ENCODE data around the gene CNGA2.

- TF ChIP-seq CTCF (IDR thresholded peaks at IDR 0.05) (no peak), POLR2A (IDR thresholded peaks at IDR 0.05) (no peak)
Observed at GRCh38 chrX:151715752-151716151, 18.8 kb upstream of the CNGA2 start, which contains the start of gene FATE1.
